Activated T-helper 2 cell treated with anti-CD3 and anti-CD28 coated beads, Interferon-gamma antibody, Interleukin-2, Interleukin-4, amounts not matched to agents 10 μg/mL and 5 μg/mL and 100 μg/mL, durations not matched to agents 14 hours and 24 hours and 36 hours (primary cell): Measurements from ENCODE around the gene GPC5. TPM values are rescaled to one million over a fixed set of nuclear protein-coding genes. Genes with fewer than 3 reads are reported as not detected.
A peak's percentile ranks its signal among the peaks of the same experiment; 100 is the strongest.

ENCODE experiments used
- DNase-seq: peaks from one replicate; pipeline ENCODE4 v3.0.0; 2021; ENCODE audit warnings: low spot score
- H3K27ac Mint-ChIP-seq: one replicate; pipeline ENCODE4 v1.8.0; 2021; ENCODE audit warnings: mixed read lengths
- H3K27me3 Mint-ChIP-seq: one replicate; pipeline ENCODE4 v1.8.0; 2021; ENCODE audit warnings: low read depth, mixed read lengths
- H3K36me3 Mint-ChIP-seq: one replicate; pipeline ENCODE4 v1.8.0; 2021; ENCODE audit warnings: low read depth, mixed read lengths
- H3K4me1 Mint-ChIP-seq: one replicate; pipeline ENCODE4 v1.8.0; 2021; ENCODE audit warnings: low read depth, mixed read lengths
- H3K4me3 Mint-ChIP-seq: one replicate; pipeline ENCODE4 v1.8.0; 2021; ENCODE audit warnings: low read depth, mild to moderate bottlenecking, moderate library complexity, mixed read lengths
- H3K9me3 Mint-ChIP-seq: one replicate; pipeline ENCODE4 v1.8.0; 2021; ENCODE audit warnings: mixed read lengths
- intact Hi-C: fragments of 100-400 bp; cut with micrococcal nuclease; formaldehyde crosslinking; loops from one replicate; pipeline ENCODE4 v1.15.1; 2023
- total RNA-seq: library from RNA; stranded (reverse); gene quantifications from 2 replicates; pipeline ENCODE4 v1.2.3, GENCODE V29; 2022

The GPC5 gene
- total RNA-seq, 1 donor from 2014 or later, result 0.57 TPM

- Mint-ChIP-seq H3K9me3 (no peaks in the 10 kb centered on the region), H3K36me3 (no peaks in the 10 kb centered on the region), H3K27ac (no peak overlapping the region), H3K27me3 (peaks cover 11% of the 10 kb centered on the region), H3K4me1 (peaks cover 6% of the 10 kb centered on the region), H3K4me3 (no peak overlapping the region)
- intact Hi-C loops, result loop anchor here (2.0 kb wide), 1 partner anchor 32 kb away; no protein-coding TSS in a partner anchor
- DNase-seq, result no peak
Measured at GRCh38 chr13:91375116-91375729, 23.2 kb upstream of the GPC5 start.

- Mint-ChIP-seq H3K36me3 (no peaks in the 10 kb centered on the region), H3K27me3 (peaks cover 22% of the 10 kb centered on the region), H3K27ac (no peak overlapping the region), H3K4me1 (no peaks in the 10 kb centered on the region), H3K9me3 (no peaks in the 10 kb centered on the region), H3K4me3 (no peak overlapping the region)
- DNase-seq, result no peak
- intact Hi-C loops, result loop anchor here (5.0 kb wide), 1 partner anchor 341 kb away; no protein-coding TSS in a partner anchor
Measured at GRCh38 chr13:91381371-91381770, 17.1 kb upstream of the GPC5 start.

- no peaks in the 10 kb centered on the region for H3K9me3 Mint-ChIP-seq
- H3K27me3 Mint-ChIP-seq, result peaks cover 34% of the 10 kb centered on the region
- no peak overlapping the region for H3K27ac Mint-ChIP-seq
- no peak overlapping the region for H3K4me3 Mint-ChIP-seq
- intact Hi-C loops, result loop anchor here (5.0 kb wide), 1 partner anchor 338 kb away; no protein-coding TSS in a partner anchor
- H3K36me3 Mint-ChIP-seq, result no peaks in the 10 kb centered on the region
- DNase-seq, result no peak
- H3K4me1 Mint-ChIP-seq, result no peaks in the 10 kb centered on the region
Measured at GRCh38 chr13:91383836-91384235, 14.6 kb upstream of the GPC5 start.

- Mint-ChIP-seq H3K4me3 (no peak overlapping the region), H3K27ac (no peak overlapping the region), H3K4me1 (no peaks in the 10 kb centered on the region), H3K27me3 (peaks cover 36% of the 10 kb centered on the region), H3K9me3 (no peaks in the 10 kb centered on the region), H3K36me3 (no peaks in the 10 kb centered on the region)
- no peak for DNase-seq
- intact Hi-C loops, result loop anchor here (5.0 kb wide), 1 partner anchor 337 kb away; no protein-coding TSS in a partner anchor
Measured at GRCh38 chr13:91384896-91385295, 13.5 kb upstream of the GPC5 start.

- Mint-ChIP-seq H3K36me3 (no peaks in the 10 kb centered on the region), H3K4me3 (no peak overlapping the region), H3K4me1 (no peaks in the 10 kb centered on the region), H3K27me3 (peaks cover 47% of the 10 kb centered on the region), H3K9me3 (no peaks in the 10 kb centered on the region), H3K27ac (no peak overlapping the region)
- intact Hi-C loops, result no loop called here
- DNase-seq, result no peak
Measured at GRCh38 chr13:91389186-91389585, 9.2 kb upstream of the GPC5 start.

- intact Hi-C loops, result no loop called here
- H3K27ac Mint-ChIP-seq, result no peak overlapping the region
- peaks cover 65% of the 10 kb centered on the region for H3K27me3 Mint-ChIP-seq
- no peaks in the 10 kb centered on the region for H3K9me3 Mint-ChIP-seq
- H3K4me1 Mint-ChIP-seq, result peaks cover 6% of the 10 kb centered on the region
- no peak for DNase-seq
- no peak overlapping the region for H3K4me3 Mint-ChIP-seq
- H3K36me3 Mint-ChIP-seq, result no peaks in the 10 kb centered on the region
Measured at GRCh38 chr13:91397595-91397994, 826 bp upstream of the GPC5 start.

- no peaks in the 10 kb centered on the region for H3K36me3 Mint-ChIP-seq
- H3K27ac Mint-ChIP-seq, result no peak overlapping the region
- DNase-seq, result no peak
- H3K4me3 Mint-ChIP-seq, result peak overlapping the region; percentile 71
- intact Hi-C loops, result loop anchor here (2.0 kb wide), 1 partner anchor 31 kb away; no protein-coding TSS in a partner anchor
- H3K4me1 Mint-ChIP-seq, result peaks cover 6% of the 10 kb centered on the region
- peaks cover 72% of the 10 kb centered on the region for H3K27me3 Mint-ChIP-seq
- H3K9me3 Mint-ChIP-seq, result no peaks in the 10 kb centered on the region
Measured at GRCh38 chr13:91399189-91400062, 1.0 kb downstream of the GPC5 start.

GRCh38 chr13:91400063-91400399, 1.6 kb downstream of the GPC5 start:
- peaks cover 68% of the 10 kb centered on the region for H3K27me3 Mint-ChIP-seq
- H3K9me3 Mint-ChIP-seq, result no peaks in the 10 kb centered on the region
- H3K4me1 Mint-ChIP-seq, result peaks cover 6% of the 10 kb centered on the region
- intact Hi-C loops, result no loop called here
- peak overlapping the region; percentile 11 for H3K4me3 Mint-ChIP-seq
- no peak for DNase-seq
- no peak overlapping the region for H3K27ac Mint-ChIP-seq
- no peaks in the 10 kb centered on the region for H3K36me3 Mint-ChIP-seq

- DNase-seq, result no peak
- Mint-ChIP-seq H3K27me3 (peaks cover 65% of the 10 kb centered on the region), H3K36me3 (no peaks in the 10 kb centered on the region), H3K4me1 (peaks cover 6% of the 10 kb centered on the region), H3K27ac (no peak overlapping the region), H3K4me3 (no peak overlapping the region), H3K9me3 (no peaks in the 10 kb centered on the region)
- intact Hi-C loops, result no loop called here
Measured at GRCh38 chr13:91400671-91401070, 2.2 kb downstream of the GPC5 start.

- H3K27ac Mint-ChIP-seq, result no peak overlapping the region
- H3K9me3 Mint-ChIP-seq, result no peaks in the 10 kb centered on the region
- peaks cover 61% of the 10 kb centered on the region for H3K27me3 Mint-ChIP-seq
- H3K36me3 Mint-ChIP-seq, result no peaks in the 10 kb centered on the region
- H3K4me3 Mint-ChIP-seq, result no peak overlapping the region
- DNase-seq, result no peak
- intact Hi-C loops, result no loop called here
- peaks cover 6% of the 10 kb centered on the region for H3K4me1 Mint-ChIP-seq
Measured at GRCh38 chr13:91401920-91402319, 3.5 kb downstream of the GPC5 start.

- no peak overlapping the region for H3K27ac Mint-ChIP-seq
- DNase-seq, result no peak
Measured at GRCh38 chr13:91405240-91405639, 6.8 kb downstream of the GPC5 start.

GRCh38 chr13:91406619-91407018, 8.2 kb downstream of the GPC5 start:
- no peak overlapping the region for H3K4me3 Mint-ChIP-seq
- H3K4me1 Mint-ChIP-seq, result no peaks in the 10 kb centered on the region
- H3K36me3 Mint-ChIP-seq, result no peaks in the 10 kb centered on the region
- H3K27ac Mint-ChIP-seq, result no peak overlapping the region
- H3K27me3 Mint-ChIP-seq, result peaks cover 38% of the 10 kb centered on the region
- intact Hi-C loops, result loop anchor here (1.0 to 2.0 kb wide), 3 partner anchors 32 to 272 kb away; no protein-coding TSS in a partner anchor
- DNase-seq, result no peak
- H3K9me3 Mint-ChIP-seq, result no peaks in the 10 kb centered on the region

More at GRCh38 chr13:91405240-91405639, 6.8 kb downstream of the GPC5 start:
- Mint-ChIP-seq H3K4me3 (no peak overlapping the region), H3K27me3 (peaks cover 51% of the 10 kb centered on the region), H3K9me3 (no peaks in the 10 kb centered on the region), H3K4me1 (no peaks in the 10 kb centered on the region), H3K36me3 (no peaks in the 10 kb centered on the region)
- intact Hi-C loops, result no loop called here

- H3K9me3 Mint-ChIP-seq, result no peaks in the 10 kb centered on the region
Measured at GRCh38 chr13:91408971-91409370, 10.6 kb downstream of the GPC5 start.

More at GRCh38 chr13:91408971-91409370, 10.6 kb downstream of the GPC5 start:
- intact Hi-C loops, result no loop called here
- H3K4me1 Mint-ChIP-seq, result no peaks in the 10 kb centered on the region
- no peaks in the 10 kb centered on the region for H3K36me3 Mint-ChIP-seq
- no peak for DNase-seq
- H3K27ac Mint-ChIP-seq, result no peak overlapping the region
- no peak overlapping the region for H3K4me3 Mint-ChIP-seq
- H3K27me3 Mint-ChIP-seq, result peaks cover 23% of the 10 kb centered on the region
